ENCODE data around the gene ASIC4.

DNA sequence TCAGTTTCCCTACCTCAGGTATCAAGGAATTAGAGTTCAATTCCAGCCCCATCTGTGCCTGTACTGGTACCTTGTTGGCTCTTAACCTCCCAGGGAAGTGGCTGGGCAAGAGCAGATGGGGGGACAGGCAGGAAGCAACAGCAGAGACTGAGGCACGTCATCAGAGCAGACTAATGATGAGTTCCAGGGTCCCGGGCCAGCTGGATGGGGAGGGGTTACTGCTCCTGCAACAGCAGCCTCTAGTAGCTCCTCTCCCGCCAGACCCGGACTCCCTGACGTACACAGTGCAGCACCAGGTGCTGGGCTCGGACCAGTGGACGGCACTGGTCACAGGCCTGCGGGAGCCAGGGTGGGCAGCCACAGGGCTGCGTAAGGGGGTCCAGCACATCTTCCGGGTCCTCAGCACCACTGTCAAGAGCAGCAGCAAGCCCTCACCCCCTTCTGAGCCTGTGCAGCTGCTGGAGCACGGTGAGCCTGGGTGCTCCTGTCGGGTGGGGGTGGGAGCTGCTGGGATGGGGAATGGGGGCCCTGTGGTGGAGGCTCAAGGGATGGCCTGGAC is 41.6 kb upstream of the ASIC4 start:
- TF ChIP-seq, protein P1, sequence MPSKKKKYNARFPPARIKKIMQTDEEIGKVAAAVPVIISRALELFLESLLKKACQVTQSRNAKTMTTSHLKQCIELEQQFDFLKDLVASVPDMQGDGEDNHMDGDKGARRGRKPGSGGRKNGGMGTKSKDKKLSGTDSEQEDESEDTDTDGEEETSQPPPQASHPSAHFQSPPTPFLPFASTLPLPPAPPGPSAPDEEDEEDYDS (CRISPR knock-in tag; IDR thresholded peaks at IDR 0.05) = no peak
- TF ChIP-seq ZBTB8A (CRISPR knock-in tag; IDR thresholded peaks at IDR 0.05; ENCODE audit: borderline replicate concordance, low read depth) (no peak), CHCHD3 (CRISPR knock-in tag; IDR thresholded peaks at IDR 0.05) (no peak), PHF20 (CRISPR knock-in tag; IDR thresholded peaks at IDR 0.05) (no peak), JUND (CRISPR knock-in tag; IDR thresholded peaks at IDR 0.05) (no peak), ZNF850 (CRISPR knock-in tag; conservative IDR thresholded peaks at IDR 0.05) (no peak), ZFX (CRISPR knock-in tag; IDR thresholded peaks at IDR 0.05; ENCODE audit: low read depth) (no peak), ZSCAN21 (CRISPR knock-in tag; IDR thresholded peaks at IDR 0.05; ENCODE audit: borderline replicate concordance) (no peak), ELF4 (CRISPR knock-in tag; IDR thresholded peaks at IDR 0.05; ENCODE audit: borderline replicate concordance) (no peak), ZNF720 (CRISPR knock-in tag; IDR thresholded peaks at IDR 0.05) (no peak), RBFOX2 (IDR thresholded peaks at IDR 0.05; ENCODE audit: low read depth, low read length) (no peak), NFIB (CRISPR knock-in tag; IDR thresholded peaks at IDR 0.05; ENCODE audit: borderline replicate concordance) (no peak)
- TF ChIP-seq, protein P2, sequence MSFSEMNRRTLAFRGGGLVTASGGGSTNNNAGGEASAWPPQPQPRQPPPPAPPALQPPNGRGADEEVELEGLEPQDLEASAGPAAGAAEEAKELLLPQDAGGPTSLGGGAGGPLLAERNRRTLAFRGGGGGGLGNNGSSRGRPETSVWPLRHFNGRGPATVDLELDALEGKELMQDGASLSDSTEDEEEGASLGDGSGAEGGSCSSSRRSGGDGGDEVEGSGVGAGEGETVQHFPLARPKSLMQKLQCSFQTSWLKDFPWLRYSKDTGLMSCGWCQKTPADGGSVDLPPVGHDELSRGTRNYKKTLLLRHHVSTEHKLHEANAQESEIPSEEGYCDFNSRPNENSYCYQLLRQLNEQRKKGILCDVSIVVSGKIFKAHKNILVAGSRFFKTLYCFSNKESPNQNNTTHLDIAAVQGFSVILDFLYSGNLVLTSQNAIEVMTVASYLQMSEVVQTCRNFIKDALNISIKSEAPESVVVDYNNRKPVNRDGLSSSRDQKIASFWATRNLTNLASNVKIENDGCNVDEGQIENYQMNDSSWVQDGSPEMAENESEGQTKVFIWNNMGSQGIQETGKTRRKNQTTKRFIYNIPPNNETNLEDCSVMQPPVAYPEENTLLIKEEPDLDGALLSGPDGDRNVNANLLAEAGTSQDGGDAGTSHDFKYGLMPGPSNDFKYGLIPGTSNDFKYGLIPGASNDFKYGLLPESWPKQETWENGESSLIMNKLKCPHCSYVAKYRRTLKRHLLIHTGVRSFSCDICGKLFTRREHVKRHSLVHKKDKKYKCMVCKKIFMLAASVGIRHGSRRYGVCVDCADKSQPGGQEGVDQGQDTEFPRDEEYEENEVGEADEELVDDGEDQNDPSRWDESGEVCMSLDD (CRISPR knock-in tag; IDR thresholded peaks at IDR 0.05; ENCODE audit: borderline replicate concordance) = no peak

Measured in HepG2 (cell line).